ENCODE data around the gene SYNRG. TPM values are rescaled to one million over a fixed set of nuclear protein-coding genes. Genes with fewer than 3 reads are reported as not detected.

The SYNRG gene
- total RNA-seq, 1 experiment from 2014 or later = 127 TPM

DNA sequence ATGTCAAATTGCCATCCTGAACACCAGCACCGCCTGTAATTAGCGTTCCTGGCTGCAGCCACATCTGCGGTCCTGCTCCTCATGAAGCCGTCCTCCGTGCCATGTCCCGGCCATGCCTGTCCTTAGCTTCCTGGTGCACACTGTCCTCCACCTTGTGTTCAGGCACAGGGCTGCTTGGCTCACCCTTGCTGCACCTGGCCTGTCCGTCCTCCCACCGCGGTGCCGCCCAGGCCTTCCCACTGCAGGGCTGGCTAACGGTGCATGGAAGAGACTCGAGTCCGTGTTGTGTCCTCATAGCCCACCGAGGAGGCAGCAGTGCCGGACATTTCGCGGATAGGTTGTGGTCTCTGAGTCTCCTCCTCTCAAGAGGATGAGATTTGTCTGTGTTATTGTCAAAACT lies 99.2 kb downstream of the SYNRG start:
- no peak for DNase-seq
- no TSS peak for BruUV-seq (replicated peaks)
- no peak overlapping the region for H3K4me3 Mint-ChIP-seq (ENCODE audit: low read depth, unreplicated experiment)
- CTCF ChIA-PET = no interaction called here
- TF ChIP-seq, protein P1, sequence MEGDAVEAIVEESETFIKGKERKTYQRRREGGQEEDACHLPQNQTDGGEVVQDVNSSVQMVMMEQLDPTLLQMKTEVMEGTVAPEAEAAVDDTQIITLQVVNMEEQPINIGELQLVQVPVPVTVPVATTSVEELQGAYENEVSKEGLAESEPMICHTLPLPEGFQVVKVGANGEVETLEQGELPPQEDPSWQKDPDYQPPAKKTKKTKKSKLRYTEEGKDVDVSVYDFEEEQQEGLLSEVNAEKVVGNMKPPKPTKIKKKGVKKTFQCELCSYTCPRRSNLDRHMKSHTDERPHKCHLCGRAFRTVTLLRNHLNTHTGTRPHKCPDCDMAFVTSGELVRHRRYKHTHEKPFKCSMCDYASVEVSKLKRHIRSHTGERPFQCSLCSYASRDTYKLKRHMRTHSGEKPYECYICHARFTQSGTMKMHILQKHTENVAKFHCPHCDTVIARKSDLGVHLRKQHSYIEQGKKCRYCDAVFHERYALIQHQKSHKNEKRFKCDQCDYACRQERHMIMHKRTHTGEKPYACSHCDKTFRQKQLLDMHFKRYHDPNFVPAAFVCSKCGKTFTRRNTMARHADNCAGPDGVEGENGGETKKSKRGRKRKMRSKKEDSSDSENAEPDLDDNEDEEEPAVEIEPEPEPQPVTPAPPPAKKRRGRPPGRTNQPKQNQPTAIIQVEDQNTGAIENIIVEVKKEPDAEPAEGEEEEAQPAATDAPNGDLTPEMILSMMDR (IDR thresholded peaks at IDR 0.05; ENCODE audit: unreplicated experiment) = no peak
- peaks cover 59% of the 10 kb centered on the region for H3K36me3 Mint-ChIP-seq (ENCODE audit: insufficient read depth, unreplicated experiment)
- H3K27ac Mint-ChIP-seq (ENCODE audit: unreplicated experiment) = no peak overlapping the region
- no peaks in the 10 kb centered on the region for H3K9me3 Mint-ChIP-seq (ENCODE audit: low read depth, unreplicated experiment)
- intact Hi-C loops (cut with micrococcal nuclease; ENCODE audit: unreplicated experiment) = no loop called here
- no peaks in the 10 kb centered on the region for H3K4me1 Mint-ChIP-seq (ENCODE audit: low read depth, unreplicated experiment)
- H3K27me3 Mint-ChIP-seq (ENCODE audit: unreplicated experiment) = no peaks in the 10 kb centered on the region

GRCh38 chr17:37507111-37507510 lies 102.1 kb downstream of the SYNRG start:
- TF ChIP-seq, protein P1 (IDR thresholded peaks at IDR 0.05; ENCODE audit: unreplicated experiment) = no peak
- intact Hi-C loops (cut with micrococcal nuclease; ENCODE audit: unreplicated experiment) = no loop called here
- Mint-ChIP-seq H3K9me3 (ENCODE audit: low read depth, unreplicated experiment) (no peaks in the 10 kb centered on the region), H3K36me3 (ENCODE audit: insufficient read depth, unreplicated experiment) (peaks cover 38% of the 10 kb centered on the region), H3K4me1 (ENCODE audit: low read depth, unreplicated experiment) (no peaks in the 10 kb centered on the region), H3K27me3 (ENCODE audit: unreplicated experiment) (no peaks in the 10 kb centered on the region), H3K27ac (ENCODE audit: unreplicated experiment) (no peak overlapping the region), H3K4me3 (ENCODE audit: low read depth, unreplicated experiment) (no peak overlapping the region)
- TSS peak; percentile 11 for BruUV-seq (replicated peaks)
- no peak for DNase-seq
- CTCF ChIA-PET = interaction anchor here (0.6 to 1.9 kb wide), 6 partner anchors 9 to 1693 kb away, joined by 3 to 6 read pairs (median 3); partner anchors contain the start of gene RPL19

- no peaks in the 10 kb centered on the region for H3K27me3 Mint-ChIP-seq (ENCODE audit: unreplicated experiment)
- H3K27ac Mint-ChIP-seq (ENCODE audit: unreplicated experiment) = no peak overlapping the region
- H3K4me1 Mint-ChIP-seq (ENCODE audit: low read depth, unreplicated experiment) = no peaks in the 10 kb centered on the region
- BruUV-seq (replicated peaks) = no TSS peak
- no peaks in the 10 kb centered on the region for H3K9me3 Mint-ChIP-seq (ENCODE audit: low read depth, unreplicated experiment)
- TF ChIP-seq, protein P1 (IDR thresholded peaks at IDR 0.05; ENCODE audit: unreplicated experiment) = peak; percentile 98
- peaks cover 37% of the 10 kb centered on the region for H3K36me3 Mint-ChIP-seq (ENCODE audit: insufficient read depth, unreplicated experiment)
- intact Hi-C loops (cut with micrococcal nuclease; ENCODE audit: unreplicated experiment) = loop anchor here (1.0 kb wide), 1 partner anchor 11 kb away; no protein-coding TSS in a partner anchor
- no peak overlapping the region for H3K4me3 Mint-ChIP-seq (ENCODE audit: low read depth, unreplicated experiment)
- CTCF ChIA-PET = interaction anchor here (0.6 to 1.9 kb wide), 7 partner anchors 9 to 1693 kb away, joined by 3 to 6 read pairs (median 3); partner anchors contain the start of gene RPL19
- peak; percentile 77 for DNase-seq
Observed at GRCh38 chr17:37506678-37507077, 102.5 kb downstream of the SYNRG start.

DNA sequence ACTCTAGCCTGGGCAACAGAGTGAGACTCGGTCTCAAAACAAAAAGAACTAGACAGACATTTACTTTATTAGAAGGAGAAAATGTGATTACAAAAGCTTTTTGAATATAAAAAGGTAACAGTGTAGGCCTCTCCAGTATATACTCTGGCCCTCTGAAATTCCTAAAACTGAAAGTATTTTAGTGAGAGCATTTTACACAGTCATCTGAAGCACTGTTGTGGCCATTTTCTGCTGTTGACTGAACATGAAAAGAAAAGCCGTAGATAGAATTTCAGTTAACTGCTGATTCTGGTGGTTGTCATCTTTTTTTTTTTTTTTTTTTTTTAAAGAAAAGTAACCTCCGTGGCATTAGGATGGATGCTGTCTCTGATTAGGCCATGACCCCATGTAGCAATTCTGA lies 103.9 kb downstream of the SYNRG start:
- no peak overlapping the region for H3K27ac Mint-ChIP-seq (ENCODE audit: unreplicated experiment)
- intact Hi-C loops (cut with micrococcal nuclease; ENCODE audit: unreplicated experiment) = no loop called here
- DNase-seq = no peak
- H3K27me3 Mint-ChIP-seq (ENCODE audit: unreplicated experiment) = no peaks in the 10 kb centered on the region
- peaks cover 24% of the 10 kb centered on the region for H3K36me3 Mint-ChIP-seq (ENCODE audit: insufficient read depth, unreplicated experiment)
- TF ChIP-seq, protein P1 (IDR thresholded peaks at IDR 0.05; ENCODE audit: unreplicated experiment) = no peak
- no peak overlapping the region for H3K4me3 Mint-ChIP-seq (ENCODE audit: low read depth, unreplicated experiment)
- BruUV-seq (replicated peaks) = no TSS peak
- CTCF ChIA-PET = interaction anchor here (0.7 to 1.7 kb wide), 4 partner anchors 17 to 317 kb away, joined by 4 to 9 read pairs (median 5); no protein-coding TSS in a partner anchor
- no peaks in the 10 kb centered on the region for H3K9me3 Mint-ChIP-seq (ENCODE audit: low read depth, unreplicated experiment)
- H3K4me1 Mint-ChIP-seq (ENCODE audit: low read depth, unreplicated experiment) = no peaks in the 10 kb centered on the region
